Uterus (tissue), 4 donors: ENCODE measurements around the gene HM13. TPM values are rescaled to one million over a fixed set of nuclear protein-coding genes. Genes with fewer than 3 reads are reported as not detected.
A peak's percentile ranks its signal among the peaks of the same experiment; 100 is the strongest.

Source experiments
- DNase-seq, 2 donors: peaks; one replicate each; pipeline ENCODE4 v3.0.0-alpha.2; 2019 to 2020
- H3K27ac ChIP-seq, 2 donors: fragments of 200-600 bp; sonication (generic); 1 replicate in 1 of 2; 2 replicates in 1 of 2; pipeline ENCODE4 v1.5.1; 2016 to 2018
- H3K27me3 ChIP-seq, 2 donors: fragments of 200-600 bp; sonication (generic); one replicate each; pipeline ENCODE4 v1.5.1; 2018 to 2019; ENCODE audit warnings: control low read depth in 1 of 2
- H3K36me3 ChIP-seq, 2 donors: fragments of 200-600 bp; sonication (generic); one replicate each; pipeline ENCODE4 v1.5.1; 2019; ENCODE audit warnings: control low read depth in 1 of 2
- H3K4me1 ChIP-seq, 2 donors: fragments of 200-600 bp; sonication (generic); one replicate each; pipeline ENCODE4 v1.5.1; 2018 to 2019; ENCODE audit warnings: control low read depth in 1 of 2
- H3K4me3 ChIP-seq, 2 donors: fragments of 200-600 bp; sonication (generic); 1 replicate in 1 of 2; 2 replicates in 1 of 2; pipeline ENCODE4 v1.5.1; 2018 to 2019; ENCODE audit warnings: mild to moderate bottlenecking in 1 of 2
- H3K9me3 ChIP-seq, 2 donors: fragments of 200-600 bp; sonication (generic); one replicate each; pipeline ENCODE4 v1.5.1; 2019; ENCODE audit warnings: control low read depth in 1 of 2
- POLR2A ChIP-seq, 2 donors: fragments of 450-650 bp; IDR thresholded peaks; one replicate each; pipeline ENCODE4 v1.6.1; 2016; ENCODE audit warnings: antibody characterized with exemption in 2 of 2, mild to moderate bottlenecking in 1 of 2, moderate library complexity in 1 of 2
- intact Hi-C: fragments of 100-400 bp; cut with DNase I; formaldehyde crosslinking; loops from one replicate; pipeline ENCODE4 v1.15.1; 2023; ENCODE audit warnings: low total_unique reads
- total RNA-seq, 4 donors: library from RNA; depleted of rRNA in 3 of 4; stranded (reverse); fragments of >200 nt in 3 of 4; gene quantifications; one replicate each; pipeline versions ENCODE4 v1.1.0 to v1.2.4, GENCODE V29; 2014 to 2023
- TF ChIP-seq, protein P1 (sequence below), 4 experiments: fragments of 200-600 bp in 2 of 4; fragments of 450-650 bp in 2 of 4; sonication (generic) in 2 of 4; IDR thresholded peaks; one replicate each; pipeline ENCODE4 v1.5.1; 2016 to 2019; ENCODE audit warnings: antibody characterized with exemption in 4 of 4, mild to moderate bottlenecking in 2 of 4, moderate library complexity in 1 of 4
- donor health status: DM: yes; HTN: yes; CAD: no.

HM13 gene
- total RNA-seq, 4 donors from 2014 or later: 40.7 to 147 (median 56.0) TPM

GRCh38 chr20:31604567-31605030, 90.4 kb downstream of the HM13 start:
- H3K4me1 ChIP-seq: peaks cover 0 to 5% of the 10 kb centered on the region in 2 donors
- DNase-seq: no peak
- H3K36me3 ChIP-seq: no peaks in the 10 kb centered on the region
- intact Hi-C loops: no loop called here
- peak overlapping the region; percentile 47 to 63 for H3K4me3 ChIP-seq
- no peak for TF ChIP-seq POLR2A (IDR thresholded peaks at IDR 0.05)
- TF ChIP-seq, protein P1, sequence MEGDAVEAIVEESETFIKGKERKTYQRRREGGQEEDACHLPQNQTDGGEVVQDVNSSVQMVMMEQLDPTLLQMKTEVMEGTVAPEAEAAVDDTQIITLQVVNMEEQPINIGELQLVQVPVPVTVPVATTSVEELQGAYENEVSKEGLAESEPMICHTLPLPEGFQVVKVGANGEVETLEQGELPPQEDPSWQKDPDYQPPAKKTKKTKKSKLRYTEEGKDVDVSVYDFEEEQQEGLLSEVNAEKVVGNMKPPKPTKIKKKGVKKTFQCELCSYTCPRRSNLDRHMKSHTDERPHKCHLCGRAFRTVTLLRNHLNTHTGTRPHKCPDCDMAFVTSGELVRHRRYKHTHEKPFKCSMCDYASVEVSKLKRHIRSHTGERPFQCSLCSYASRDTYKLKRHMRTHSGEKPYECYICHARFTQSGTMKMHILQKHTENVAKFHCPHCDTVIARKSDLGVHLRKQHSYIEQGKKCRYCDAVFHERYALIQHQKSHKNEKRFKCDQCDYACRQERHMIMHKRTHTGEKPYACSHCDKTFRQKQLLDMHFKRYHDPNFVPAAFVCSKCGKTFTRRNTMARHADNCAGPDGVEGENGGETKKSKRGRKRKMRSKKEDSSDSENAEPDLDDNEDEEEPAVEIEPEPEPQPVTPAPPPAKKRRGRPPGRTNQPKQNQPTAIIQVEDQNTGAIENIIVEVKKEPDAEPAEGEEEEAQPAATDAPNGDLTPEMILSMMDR (IDR thresholded peaks at IDR 0.05): no peak
- no peaks in the 10 kb centered on the region for H3K9me3 ChIP-seq
- peaks cover 0 to 5% of the 10 kb centered on the region in 2 donors for H3K27me3 ChIP-seq
- H3K27ac ChIP-seq: peak overlapping the region; percentile 60 to 80

GRCh38 chr20:31605031-31605901, 91.0 kb downstream of the HM13 start, which contains the start of gene ID1:
ID1 (plus strand) TSS chr20:31605289; CDS start chr20:31605388, 99 bp downstream.
- peaks cover 0 to 5% of the 10 kb centered on the region in 2 donors for H3K4me1 ChIP-seq
- intact Hi-C loops: no loop called here

GRCh38 chr20:31605902-31606803, 91.9 kb downstream of the HM13 start:
- intact Hi-C loops: no loop called here
- Histone ChIP-seq H3K27me3 (peaks cover 0 to 5% of the 10 kb centered on the region in 2 donors), H3K9me3 (no peaks in the 10 kb centered on the region), H3K4me3 (peak overlapping the region; percentile 47 to 63), H3K36me3 (no peaks in the 10 kb centered on the region), H3K27ac (peak overlapping the region; percentile 68 to 80), H3K4me1 (peaks cover 0 to 5% of the 10 kb centered on the region in 2 donors)
- TF ChIP-seq, protein P1 (IDR thresholded peaks at IDR 0.05): no peak
- no peak for TF ChIP-seq POLR2A (IDR thresholded peaks at IDR 0.05)
- DNase-seq: peak in 1 of 2 donors; percentile 34

More at GRCh38 chr20:31605031-31605901, 91.0 kb downstream of the HM13 start, which contains the start of gene ID1:
- TF ChIP-seq, protein P1 (IDR thresholded peaks at IDR 0.05): no peak
- TF ChIP-seq POLR2A (IDR thresholded peaks at IDR 0.05): peak; percentile 78 to 91
- peak; percentile 92 to 93 for DNase-seq
- no peaks in the 10 kb centered on the region for H3K9me3 ChIP-seq
- no peaks in the 10 kb centered on the region for H3K36me3 ChIP-seq
- peaks cover 0 to 5% of the 10 kb centered on the region in 2 donors for H3K27me3 ChIP-seq
- peak within 1 kb of the TSS; percentile 47 to 63 for H3K4me3 ChIP-seq
- H3K27ac ChIP-seq: peak within 1 kb of the TSS; percentile 68 to 80

GRCh38 chr20:31606804-31607639, 92.8 kb downstream of the HM13 start:
- DNase-seq: no peak
- H3K4me1 ChIP-seq: peaks cover 0 to 5% of the 10 kb centered on the region in 2 donors
- H3K27ac ChIP-seq: peak overlapping the region; percentile 68 to 80
- intact Hi-C loops: no loop called here
- peak overlapping the region; percentile 47 to 63 for H3K4me3 ChIP-seq
- peaks cover 0 to 2% of the 10 kb centered on the region in 2 donors for H3K27me3 ChIP-seq
- no peak for TF ChIP-seq POLR2A (IDR thresholded peaks at IDR 0.05)
- TF ChIP-seq, protein P1 (IDR thresholded peaks at IDR 0.05): no peak
- H3K9me3 ChIP-seq: no peaks in the 10 kb centered on the region
- no peaks in the 10 kb centered on the region for H3K36me3 ChIP-seq
